ENCODE data around the gene STAT3. TPM values are rescaled to one million over a fixed set of nuclear protein-coding genes. Genes with fewer than 3 reads are reported as not detected.

The STAT3 gene
- total and polyA plus RNA-seq, 2 of the 13 experiments (the other 11 are each of a cell fraction or from before 2014, with no cell fraction given) = 61.8 to 62.4 TPM

DNA sequence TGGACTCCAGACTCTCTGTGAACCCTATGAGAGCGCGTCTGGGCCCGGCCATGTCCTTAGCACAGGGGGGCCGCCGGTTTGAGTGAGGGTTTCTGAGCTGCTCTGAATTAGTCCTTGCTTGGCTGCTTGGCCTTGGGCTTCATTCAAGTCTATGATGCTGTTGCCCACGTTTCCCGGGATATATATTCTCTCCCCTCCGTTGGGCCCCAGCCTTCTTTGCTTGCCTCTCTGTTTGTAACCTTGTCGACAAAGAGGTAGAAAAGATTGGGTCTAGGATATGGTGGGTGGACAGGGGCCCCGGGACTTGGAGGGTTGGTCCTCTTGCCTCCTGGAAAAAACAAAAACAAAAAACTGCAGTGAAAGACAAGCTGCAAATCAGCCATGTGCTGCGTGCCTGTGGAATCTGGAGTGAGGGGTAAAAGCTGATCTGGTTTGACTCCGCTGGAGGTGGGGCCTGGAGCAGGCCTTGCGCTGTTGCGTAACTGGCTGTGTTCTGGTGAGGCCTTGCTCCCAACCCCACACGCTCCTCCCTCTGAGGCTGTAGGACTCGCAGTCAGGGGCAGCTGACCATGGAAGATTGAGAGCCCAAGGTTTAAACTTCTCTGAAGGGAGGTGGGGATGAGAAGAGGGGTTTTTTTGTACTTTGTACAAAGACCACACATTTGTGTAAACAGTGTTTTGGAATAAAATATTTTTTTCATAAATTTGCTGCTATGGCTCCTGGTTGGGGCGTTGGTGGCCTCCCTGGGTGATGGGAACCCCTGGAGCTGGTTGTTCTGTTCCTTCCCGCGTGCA is 76.8 kb downstream of the STAT3 start (continued):
- TF ChIP-seq ZNF10 (CRISPR knock-in tag; IDR thresholded peaks at IDR 0.05; ENCODE audit: borderline replicate concordance, low read depth) (no peak), RXRB (CRISPR knock-in tag; IDR thresholded peaks at IDR 0.05; ENCODE audit: borderline replicate concordance) (peak; percentile 88), ZIK1 (CRISPR knock-in tag; IDR thresholded peaks at IDR 0.05; ENCODE audit: borderline replicate concordance, low read depth) (0 out of 2 replicates have a peak, but pooled peaks have one; percentile 53), ZNF552 (CRISPR knock-in tag; IDR thresholded peaks at IDR 0.05; ENCODE audit: borderline replicate concordance) (no peak; the same call in 1 of the 2 replicates), SIX1 (CRISPR knock-in tag; IDR thresholded peaks at IDR 0.05; ENCODE audit: borderline replicate concordance) (0 out of 2 replicates have a peak, but pooled peaks have one; percentile 73), ZNF33B (CRISPR knock-in tag; IDR thresholded peaks at IDR 0.05) (no peak; the same call in 1 of the 2 replicates), MXI1 (IDR thresholded peaks at IDR 0.05; ENCODE audit: borderline replicate concordance, low read depth, low read length) (peak; percentile 85; the same call in 1 of the 3 replicates), PITX1 (CRISPR knock-in tag; IDR thresholded peaks at IDR 0.05) (peak; percentile 65), ZNF713 (CRISPR knock-in tag; IDR thresholded peaks at IDR 0.05) (no peak; the same call in 1 of the 2 replicates), KDM3A (CRISPR knock-in tag; IDR thresholded peaks at IDR 0.05; ENCODE audit: low read depth) (peak; percentile 82), ZNF563 (CRISPR knock-in tag; IDR thresholded peaks at IDR 0.05) (peak; percentile 69; the same call in 1 of the 2 replicates)
- TF ChIP-seq, protein P1, sequence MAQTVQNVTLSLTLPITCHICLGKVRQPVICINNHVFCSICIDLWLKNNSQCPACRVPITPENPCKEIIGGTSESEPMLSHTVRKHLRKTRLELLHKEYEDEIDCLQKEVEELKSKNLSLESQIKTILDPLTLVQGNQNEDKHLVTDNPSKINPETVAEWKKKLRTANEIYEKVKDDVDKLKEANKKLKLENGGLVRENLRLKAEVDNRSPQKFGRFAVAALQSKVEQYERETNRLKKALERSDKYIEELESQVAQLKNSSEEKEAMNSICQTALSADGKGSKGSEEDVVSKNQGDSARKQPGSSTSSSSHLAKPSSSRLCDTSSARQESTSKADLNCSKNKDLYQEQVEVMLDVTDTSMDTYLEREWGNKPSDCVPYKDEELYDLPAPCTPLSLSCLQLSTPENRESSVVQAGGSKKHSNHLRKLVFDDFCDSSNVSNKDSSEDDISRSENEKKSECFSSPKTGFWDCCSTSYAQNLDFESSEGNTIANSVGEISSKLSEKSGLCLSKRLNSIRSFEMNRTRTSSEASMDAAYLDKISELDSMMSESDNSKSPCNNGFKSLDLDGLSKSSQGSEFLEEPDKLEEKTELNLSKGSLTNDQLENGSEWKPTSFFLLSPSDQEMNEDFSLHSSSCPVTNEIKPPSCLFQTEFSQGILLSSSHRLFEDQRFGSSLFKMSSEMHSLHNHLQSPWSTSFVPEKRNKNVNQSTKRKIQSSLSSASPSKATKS (CRISPR knock-in tag; IDR thresholded peaks at IDR 0.05) = no peak
- TF ChIP-seq, protein P2, sequence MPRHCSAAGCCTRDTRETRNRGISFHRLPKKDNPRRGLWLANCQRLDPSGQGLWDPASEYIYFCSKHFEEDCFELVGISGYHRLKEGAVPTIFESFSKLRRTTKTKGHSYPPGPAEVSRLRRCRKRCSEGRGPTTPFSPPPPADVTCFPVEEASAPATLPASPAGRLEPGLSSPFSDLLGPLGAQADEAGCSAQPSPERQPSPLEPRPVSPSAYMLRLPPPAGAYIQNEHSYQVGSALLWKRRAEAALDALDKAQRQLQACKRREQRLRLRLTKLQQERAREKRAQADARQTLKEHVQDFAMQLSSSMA (CRISPR knock-in tag; IDR thresholded peaks at IDR 0.05) = peak; percentile 81; the same call in 1 of the 2 replicates
- TF ChIP-seq, protein P3, sequence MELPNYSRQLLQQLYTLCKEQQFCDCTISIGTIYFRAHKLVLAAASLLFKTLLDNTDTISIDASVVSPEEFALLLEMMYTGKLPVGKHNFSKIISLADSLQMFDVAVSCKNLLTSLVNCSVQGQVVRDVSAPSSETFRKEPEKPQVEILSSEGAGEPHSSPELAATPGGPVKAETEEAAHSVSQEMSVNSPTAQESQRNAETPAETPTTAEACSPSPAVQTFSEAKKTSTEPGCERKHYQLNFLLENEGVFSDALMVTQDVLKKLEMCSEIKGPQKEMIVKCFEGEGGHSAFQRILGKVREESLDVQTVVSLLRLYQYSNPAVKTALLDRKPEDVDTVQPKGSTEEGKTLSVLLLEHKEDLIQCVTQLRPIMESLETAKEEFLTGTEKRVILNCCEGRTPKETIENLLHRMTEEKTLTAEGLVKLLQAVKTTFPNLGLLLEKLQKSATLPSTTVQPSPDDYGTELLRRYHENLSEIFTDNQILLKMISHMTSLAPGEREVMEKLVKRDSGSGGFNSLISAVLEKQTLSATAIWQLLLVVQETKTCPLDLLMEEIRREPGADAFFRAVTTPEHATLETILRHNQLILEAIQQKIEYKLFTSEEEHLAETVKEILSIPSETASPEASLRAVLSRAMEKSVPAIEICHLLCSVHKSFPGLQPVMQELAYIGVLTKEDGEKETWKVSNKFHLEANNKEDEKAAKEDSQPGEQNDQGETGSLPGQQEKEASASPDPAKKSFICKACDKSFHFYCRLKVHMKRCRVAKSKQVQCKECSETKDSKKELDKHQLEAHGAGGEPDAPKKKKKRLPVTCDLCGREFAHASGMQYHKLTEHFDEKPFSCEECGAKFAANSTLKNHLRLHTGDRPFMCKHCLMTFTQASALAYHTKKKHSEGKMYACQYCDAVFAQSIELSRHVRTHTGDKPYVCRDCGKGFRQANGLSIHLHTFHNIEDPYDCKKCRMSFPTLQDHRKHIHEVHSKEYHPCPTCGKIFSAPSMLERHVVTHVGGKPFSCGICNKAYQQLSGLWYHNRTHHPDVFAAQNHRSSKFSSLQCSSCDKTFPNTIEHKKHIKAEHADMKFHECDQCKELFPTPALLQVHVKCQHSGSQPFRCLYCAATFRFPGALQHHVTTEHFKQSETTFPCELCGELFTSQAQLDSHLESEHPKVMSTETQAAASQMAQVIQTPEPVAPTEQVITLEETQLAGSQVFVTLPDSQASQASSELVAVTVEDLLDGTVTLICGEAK (IDR thresholded peaks at IDR 0.05) = no peak
- TF ChIP-seq, protein P3 (CRISPR knock-in tag; IDR thresholded peaks at IDR 0.05) = peak; percentile 52
